COR-L47 (cell line): Measurements from ENCODE around the gene C19orf25.
"Not testable (repeated sequence)": the region's sequence is repeated elsewhere in the genome, so short reads cannot be mapped to it uniquely, and the experiment has no call there.

Experiments used
- DNase-seq: peaks from one replicate; lab custom pipeline; 2025; lab: John Stamatoyannopoulos, UW

Gene C19orf25

DNA sequence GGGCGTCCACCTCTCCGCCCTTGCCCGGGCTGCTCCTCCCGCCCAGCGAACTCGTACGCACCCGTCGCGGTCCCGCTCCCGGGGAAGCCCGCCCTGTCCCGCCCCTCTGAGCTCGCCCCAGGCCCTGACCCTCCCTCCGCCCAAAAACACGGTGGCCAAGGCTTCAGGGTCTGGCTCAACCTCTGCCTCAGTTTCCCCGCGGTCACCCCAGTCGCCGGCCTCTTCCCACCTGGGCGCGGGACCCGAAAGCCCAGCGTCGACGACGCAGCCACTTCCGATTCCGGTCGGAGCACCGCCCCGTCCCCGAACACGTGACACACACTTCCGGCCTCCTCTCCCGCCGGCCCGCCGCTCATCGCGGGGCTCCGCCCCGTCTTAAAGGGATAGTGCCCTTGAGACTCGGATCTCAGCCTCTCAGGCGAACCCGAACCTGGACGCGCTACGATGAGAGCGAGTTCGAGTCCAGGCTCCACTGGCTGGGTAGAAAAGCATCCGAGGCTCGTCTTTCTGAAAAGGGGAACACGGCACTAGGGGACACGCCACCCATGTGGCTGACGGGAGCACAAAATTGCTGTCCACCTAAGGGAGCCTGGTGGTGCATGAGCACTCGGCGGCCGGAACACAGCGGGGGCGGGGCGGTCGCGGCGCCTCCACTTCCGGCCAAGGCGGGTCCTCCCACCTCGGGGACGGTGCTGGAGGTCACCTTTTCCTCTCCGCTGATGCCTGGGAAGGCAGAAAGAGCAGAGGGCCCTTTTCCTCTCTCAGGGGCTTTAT, at the start of gene C19orf25:
C19orf25 (minus strand) TSS at position 282 of the 774 bp plus-strand sequence. CDS start 312 bp downstream, outside the sequence.
- peak; percentile 90 for DNase-seq

DNA sequence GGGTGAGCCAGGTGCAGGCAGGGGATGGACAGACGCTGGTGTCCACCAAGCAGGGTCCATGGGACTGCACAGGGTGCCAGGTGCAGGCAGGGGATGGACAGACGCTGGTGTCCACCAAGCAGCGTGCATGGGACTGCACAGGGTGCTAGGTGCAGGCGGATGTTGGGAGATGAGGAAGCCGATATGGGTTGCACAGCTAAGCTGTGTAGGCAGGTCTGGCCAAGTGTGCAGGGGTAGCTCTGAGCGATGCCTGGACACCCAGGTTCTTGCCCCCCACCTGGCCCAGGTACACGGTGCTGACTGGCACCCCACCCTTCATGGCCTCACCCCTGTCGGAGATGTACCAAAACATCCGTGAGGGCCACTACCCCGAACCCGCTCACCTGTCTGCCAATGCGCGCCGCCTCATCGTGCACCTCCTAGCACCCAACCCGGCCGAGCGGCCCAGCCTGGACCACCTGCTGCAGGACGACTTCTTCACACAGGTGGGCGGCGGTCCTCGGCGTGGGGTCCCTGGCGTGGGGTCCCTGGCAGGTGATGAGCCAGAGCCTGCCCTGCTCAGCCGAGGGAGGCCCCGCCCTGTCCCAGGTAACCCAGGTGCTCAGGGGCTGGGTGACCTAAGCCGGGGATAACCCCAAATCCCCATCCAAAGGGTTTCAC, 48.8 kb upstream of the C19orf25 start:
- DNase-seq, result no peak

DNA sequence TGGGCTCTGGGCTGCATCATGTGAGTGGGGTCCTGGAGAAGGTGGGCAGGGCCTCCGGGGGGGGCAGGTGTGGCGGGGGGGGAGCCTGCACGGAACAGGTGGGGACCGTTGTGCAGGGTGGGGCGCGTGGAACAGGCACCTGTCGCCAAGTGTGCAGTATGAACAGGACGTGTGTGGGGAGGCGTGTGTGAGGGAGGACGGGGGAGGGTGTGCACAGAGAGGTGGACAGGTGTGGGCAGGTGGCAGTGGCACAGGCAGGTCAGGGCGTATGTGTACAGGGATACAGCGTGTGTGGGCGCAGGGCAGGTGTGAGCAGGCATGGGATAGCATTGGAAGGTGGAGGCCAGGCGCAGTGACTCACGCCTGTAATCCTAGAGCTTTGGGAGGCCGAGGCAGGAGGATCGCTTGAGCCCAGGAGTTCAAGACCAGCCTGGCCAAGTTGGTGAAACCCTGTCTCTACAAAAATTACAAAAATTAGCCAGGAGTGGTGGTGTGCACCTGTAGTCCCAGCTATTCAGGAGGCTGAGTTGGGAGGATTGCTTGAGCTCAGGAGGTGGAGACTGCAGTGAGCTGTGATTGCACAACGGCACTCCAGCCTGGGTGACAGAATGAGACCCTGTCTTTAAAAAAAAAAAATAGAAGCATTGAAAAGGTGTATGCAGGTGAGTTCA, 48.1 kb upstream of the C19orf25 start:
- no peak for DNase-seq

DNA sequence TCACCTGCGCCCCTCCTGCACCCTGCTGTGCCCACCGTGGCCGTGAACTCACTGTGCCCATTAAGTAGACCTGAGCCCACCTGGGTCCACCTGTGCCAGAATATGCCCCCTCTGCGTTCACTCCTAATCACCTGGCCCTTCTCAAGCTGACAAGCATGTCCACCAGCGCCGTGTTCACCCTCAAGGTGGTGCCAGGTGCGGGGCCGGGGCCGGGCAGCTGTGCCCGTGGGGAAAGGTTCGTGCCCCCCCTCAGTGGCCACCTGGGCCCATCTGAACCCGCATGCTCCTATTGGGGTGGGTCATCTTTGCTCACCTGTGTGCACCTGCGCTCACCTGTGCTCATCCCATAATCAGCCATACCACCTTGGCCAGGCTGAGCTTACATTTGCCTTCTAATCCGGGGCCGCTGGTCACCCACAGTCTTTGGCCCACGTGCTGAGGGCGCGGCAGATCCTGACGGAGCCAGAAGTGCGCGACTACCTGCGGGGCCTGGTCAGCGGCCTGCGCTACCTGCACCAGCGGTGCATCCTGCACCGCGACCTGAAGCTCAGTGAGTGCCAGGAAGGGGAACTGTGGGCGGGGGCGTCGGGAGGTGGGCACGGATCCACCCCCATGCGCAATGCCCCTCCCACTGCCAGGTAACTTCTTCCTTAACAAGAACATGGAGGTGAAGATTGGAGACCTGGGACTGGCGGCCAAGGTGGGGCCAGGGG, 47.2 kb upstream of the C19orf25 start:
- DNase-seq, result no peak

DNA sequence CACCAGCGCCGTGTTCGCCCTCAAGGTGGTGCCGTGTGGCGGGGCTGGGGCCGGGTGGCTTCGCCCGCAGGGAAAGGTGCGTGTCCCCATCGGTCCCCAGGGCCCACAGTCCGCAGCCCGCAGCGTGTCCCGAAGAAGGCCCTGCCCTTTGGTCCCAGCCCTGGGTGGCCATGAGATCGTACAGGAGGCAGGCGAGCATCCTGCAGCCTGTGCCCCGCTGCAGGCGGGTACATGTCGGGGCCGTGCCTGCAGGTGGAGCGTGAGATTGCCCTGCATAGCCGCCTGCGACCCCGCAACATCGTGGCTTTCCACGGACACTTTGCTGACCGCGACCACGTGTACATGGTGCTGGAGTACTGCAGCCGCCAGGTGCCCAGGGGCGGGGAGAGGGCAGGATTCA, 46.3 kb upstream of the C19orf25 start:
- DNase-seq, result no peak

DNA sequence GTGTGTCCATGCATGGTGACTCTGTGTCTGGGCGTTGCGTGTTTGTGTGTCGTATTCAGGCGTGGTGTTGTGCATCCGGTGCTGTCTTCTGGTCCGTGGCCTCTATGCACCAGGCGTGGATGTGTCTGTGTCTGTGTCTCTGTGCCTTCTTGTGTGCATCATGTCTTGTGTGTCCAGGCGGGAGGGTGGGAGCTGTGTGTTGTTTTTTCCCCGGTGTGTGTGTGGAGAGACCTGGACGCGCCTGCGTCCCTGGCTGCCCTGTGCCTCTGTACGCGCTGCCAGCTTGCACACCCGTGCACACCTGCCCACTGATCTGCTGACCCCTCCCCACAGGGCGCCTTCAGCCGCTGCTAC, 45.9 kb upstream of the C19orf25 start:
- DNase-seq, result no peak

DNA sequence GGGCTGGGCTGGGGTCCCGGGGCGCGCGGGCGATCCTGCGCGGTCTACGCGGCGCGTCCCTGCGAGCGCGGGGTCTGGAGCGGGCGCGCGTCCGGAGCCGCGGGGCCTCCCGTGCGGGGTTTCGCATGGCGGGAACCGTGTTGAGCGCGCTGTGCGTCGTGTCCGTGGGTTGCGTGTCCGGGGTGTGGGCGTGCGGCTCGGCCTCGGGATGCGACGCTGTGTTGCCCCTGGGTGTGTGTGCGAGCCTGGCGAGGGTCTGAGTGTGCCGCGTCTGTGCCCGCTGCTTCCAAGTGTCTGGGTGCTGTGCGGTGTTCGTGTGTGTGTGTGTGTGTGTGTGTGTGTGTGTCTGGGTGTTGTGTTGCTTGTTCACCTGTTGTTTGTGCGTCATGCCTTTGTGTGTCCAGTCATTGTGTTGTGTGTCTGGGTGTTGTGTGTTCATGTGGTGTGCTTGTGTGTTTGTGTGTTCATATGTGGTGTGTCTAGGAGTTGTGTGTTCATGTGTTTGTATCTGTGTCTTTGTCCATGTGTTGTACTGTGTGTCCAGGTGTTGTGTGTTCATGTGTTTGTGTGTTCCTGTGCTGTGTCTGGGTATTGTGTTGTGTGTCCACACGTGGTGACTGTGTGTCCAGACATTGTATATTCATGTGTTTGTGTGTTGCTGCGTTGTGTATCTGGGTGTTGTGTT, 45.4 kb upstream of the C19orf25 start:
- DNase-seq, result no peak

DNA sequence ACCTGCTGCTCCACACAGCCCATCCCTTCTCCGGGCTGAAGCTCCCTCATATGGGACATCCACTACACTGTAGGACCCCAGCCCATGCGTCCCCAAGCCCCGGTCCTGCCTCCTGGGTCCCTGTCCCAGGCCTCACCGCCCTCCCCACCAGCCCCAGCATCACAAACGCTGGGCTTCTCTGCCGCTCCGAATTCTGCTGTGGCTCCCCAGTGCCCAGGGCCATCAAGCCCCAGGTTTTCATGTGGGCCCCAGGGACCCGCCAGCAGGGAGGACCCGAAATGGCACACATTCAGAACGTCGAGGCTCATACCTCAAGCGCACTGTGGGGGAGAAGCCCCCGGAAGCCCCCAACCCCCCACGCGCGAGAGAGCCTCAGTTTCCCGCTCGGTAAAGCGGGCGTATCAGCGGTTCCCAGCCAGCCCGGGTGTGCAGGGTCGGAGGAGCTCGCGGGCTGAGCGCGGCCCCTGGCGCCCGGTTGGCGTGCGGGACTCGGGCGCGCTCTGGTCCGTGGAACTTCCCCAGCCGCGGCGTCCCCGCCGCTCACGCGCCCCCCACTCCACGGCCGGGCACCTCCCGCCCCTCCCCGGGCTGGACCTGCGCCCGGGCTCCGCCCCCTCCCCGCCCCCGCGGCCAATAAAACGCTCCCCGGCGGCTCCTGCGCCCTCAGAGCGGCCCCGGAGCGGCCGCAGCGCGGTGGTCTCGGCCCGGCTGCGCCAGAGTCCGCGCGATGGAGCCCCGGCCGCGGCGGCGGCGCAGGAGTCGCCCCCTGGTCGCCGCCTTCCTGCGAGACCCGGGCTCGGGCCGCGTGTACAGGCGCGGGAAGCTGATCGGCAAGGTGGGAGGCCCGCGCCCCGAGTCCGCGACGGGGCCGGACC, 44.6 kb upstream of the C19orf25 start, which contains the start of gene PLK5:
PLK5 (plus strand) TSS at position 666 of the 875 bp plus-strand sequence. CDS start 2,920 bp downstream, outside the sequence.
- DNase-seq, result no peak

DNA sequence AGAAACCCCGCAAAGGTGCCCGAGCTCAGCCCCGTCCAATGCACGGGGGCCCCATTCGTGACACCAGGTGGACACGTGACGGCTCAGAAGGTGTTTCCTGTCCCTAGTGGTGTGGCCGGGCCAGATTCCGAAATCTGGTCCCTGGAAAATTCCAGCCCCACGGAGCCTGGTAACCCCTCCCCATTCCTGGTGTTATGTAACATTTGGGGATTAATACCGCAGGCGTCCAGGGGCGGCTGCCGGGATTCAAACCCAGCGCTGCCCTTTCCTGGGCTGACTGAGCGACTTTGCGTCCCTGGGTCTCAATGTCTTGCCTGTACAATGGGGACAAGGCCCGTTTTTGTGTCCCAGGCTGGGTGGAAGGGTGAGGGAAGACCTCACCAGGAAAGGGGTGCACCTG, 43.8 kb upstream of the C19orf25 start:
- DNase-seq, result no peak

DNA sequence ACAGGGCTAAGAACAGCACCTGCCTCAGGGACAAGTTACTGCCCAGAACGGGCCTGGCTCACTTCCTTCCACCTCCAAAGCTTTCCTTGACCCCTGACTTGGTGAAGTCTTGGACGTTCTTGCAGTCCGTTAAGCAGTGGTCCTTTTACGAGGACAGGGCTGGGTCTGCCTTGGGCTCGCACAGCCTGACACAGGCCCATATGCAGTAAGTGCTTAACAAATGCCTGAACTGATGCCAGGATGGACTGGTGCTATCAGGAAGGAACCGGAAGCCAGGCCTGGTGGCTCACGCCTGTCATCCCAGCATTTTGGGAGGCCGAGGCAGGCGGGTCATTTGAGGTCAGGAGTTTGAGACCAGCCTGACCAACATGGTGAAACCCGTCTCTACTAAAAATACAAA, 43.0 kb upstream of the C19orf25 start:
- no peak for DNase-seq

DNA sequence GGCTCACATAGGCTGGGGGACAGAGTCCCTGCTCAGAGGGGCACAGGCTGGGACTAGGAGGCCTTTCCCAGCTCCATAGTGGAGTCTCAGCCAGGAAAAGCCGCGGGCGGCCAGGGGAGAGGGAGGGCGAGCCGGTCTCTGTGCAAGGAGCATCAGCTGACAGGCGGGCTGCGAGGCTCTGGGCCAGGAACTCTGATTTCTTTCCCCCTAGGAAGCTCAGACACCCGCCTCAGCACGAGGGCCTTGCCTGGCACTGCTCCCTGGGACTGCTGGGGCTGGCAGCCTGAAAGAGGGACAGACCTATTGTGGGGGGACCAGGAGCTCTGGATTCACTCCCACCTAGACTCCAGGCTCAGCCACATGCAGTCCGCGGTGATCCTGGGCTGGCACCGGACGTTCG, 42.6 kb upstream of the C19orf25 start:
- DNase-seq, result no peak

DNA sequence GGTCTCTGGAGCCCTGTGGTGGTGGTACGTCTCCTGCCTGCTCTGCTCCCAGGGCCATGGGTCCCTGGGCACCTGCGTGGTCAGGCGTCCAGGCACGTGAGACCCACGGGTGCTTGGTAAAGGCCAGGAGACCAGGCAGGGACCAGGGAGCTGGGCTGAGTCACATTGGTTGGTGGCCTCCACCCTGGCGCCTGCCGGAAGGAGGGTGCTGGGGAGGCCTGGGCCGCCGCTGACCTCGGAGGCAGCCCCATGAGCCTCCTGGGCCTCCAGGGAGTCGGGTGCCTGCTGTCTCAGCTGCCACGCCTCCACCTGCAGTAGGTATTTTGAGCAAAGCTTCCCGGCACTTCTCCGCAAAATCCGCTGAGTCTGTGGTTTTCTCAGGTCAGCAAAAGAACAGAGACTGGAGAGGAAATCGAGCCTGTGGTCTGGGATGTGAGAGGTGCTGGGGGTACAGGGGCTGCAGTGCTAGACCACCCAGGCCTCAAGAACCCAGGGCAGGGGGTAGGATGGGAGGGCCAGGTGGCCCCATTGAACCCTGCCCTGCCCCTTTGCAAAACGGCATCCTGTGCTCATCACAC, 41.3 kb upstream of the C19orf25 start:
- no peak for DNase-seq

DNA sequence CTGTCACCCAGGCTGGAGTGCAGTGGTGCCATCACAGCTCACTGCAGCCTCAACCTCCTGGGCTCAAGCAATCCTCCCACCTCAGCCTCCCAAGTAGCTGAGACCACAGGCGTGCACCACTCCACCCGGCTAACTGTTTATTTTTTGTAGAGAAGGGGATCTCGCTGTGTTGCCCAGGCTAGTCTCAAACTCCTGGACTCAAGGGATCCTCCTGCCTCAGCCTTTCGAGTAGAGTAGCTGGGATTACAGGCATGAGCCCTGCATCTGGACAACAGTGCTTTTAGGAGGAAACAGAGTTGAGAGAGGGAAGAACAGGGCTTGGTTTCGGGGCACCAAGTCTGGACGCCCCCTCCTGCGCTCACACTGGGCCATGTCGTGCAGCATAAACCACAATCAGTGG, 40.8 kb upstream of the C19orf25 start:
- not testable (repeated sequence) for DNase-seq

DNA sequence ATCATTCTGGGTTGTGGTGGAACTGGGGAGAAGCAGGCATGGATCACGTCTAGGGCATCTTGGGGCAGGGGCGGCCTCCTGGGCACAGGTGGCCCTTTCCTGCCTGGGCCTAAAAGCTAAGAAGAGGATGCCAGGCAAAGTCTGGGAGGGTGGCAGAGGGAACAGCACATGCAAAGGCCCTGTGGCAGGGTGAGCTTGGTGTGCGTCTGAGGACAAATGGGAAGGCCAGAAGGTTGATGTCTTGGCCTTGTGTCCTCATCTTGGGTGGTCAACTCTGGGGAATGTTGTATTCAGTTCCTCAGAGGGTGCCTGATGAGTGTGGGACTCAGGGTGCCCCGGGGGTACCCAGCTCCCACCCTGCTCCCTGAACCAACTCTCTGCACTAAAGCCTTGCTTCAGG, 39.5 kb upstream of the C19orf25 start:
- no peak for DNase-seq

DNA sequence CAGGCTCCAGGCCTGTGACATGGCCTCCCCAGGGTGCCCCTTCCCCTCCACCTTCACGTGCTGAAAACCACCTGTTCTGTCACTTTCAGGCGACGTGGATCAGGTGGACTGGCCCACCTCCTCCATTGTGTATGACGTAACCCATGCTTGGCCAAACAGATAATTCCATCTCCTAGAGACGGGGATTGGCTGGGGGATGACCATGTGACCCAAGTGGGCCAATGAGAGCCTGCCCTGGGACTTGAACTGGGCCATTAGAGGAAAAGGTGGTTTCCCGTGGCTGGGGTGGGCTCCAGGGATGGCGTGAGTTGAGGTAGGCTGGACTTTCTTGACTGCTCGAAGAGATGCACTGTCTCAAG, 37.4 kb upstream of the C19orf25 start:
- DNase-seq, result no peak

DNA sequence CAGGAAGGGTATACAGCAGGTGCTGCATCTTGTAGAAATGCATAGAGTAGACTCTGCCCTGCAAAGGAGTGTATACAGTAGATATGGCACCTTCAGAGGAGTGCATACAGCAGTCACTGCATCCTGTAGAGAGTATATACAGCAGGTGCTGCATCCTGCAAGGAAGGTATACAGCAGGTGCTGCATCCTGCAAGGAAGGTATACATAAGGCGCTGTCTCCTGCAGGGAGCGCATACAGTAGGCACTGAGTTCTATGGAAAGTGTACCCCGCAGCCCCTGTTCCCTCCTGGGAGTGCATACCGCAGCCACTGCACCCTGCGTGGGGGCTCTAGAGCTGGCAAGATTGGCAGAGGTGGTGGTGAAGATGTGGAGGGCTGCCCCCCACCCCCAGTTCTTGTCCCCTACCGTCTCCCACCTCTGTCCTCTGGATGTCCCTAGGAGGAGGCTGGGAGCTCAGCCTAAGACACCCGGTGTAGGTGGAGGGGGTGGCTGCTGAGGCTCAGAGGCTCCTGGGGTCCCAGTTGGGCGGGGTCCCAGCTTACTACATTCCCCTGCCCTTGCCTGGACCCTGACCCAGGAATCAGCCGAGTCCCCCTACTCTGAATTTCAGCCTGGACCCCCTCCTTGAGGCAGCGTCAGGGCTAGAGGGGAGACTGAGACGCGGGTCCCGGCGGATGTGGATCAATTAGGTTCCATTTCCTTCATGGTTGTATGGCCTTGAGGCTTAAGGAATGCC, 36.1 kb upstream of the C19orf25 start:
- no peak for DNase-seq

DNA sequence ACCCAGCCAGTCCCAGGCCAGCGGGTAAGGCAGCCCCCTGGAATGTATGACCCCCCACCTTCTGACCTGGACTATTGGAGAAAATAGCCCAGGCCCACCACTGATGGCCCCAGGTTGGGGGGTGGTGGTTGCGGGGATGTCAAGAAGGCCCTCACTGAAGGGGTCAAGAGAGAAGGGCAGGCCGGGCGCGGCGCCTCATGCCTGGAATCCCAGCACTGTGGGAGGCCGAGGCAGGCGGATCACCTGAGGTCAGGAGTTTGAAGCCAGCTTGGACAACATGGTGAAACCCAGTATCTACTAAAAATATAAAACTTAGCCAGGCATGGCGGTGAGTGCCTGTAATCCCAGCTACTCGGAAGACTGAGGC, 35.3 kb upstream of the C19orf25 start:
- no peak for DNase-seq

DNA sequence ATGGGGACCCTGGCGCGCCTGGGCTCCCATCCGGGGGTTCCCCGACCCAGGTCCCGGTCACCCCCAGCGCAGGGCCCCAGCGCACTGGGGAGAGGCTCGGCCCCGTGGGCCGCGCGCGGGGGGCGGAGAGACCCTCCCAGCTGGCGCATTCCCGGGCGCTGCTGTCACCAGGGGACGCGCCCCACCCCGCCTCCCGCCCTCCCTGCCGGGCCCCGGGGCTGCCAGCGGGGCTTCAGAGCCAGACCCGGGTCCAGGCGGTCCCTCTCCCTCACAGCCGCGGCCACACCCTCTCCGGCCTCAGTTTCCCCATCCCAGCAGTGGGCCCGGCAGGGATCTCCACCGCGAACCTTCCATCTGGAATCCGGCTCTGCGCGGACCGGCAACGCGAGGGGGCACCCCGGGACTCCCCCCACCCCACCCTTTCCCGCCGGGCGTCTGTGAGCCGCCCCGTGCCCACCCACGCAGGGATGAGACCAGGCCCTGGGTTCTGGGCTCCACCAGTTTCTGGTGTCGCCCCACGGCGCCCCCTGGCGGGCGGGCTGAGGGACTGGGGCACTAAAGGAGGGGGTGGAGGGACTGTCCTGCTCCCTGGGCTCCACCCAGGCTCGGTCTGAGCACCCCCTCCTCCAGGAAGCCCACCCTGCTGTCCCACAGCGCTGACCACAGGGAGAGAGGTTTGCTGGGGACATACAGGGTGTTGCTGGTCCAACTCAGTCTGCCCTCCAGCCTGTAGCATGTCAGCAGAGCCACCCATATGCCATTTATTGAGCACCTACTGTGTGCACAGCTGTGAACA, 34.7 kb upstream of the C19orf25 start:
- no peak for DNase-seq
